ENCODE results near the gene YPEL1. TPM values are rescaled to one million over a fixed set of nuclear protein-coding genes. Genes with fewer than 3 reads are reported as not detected.
"Not testable (repeated sequence)": the region's sequence is repeated elsewhere in the genome, so short reads cannot be mapped to it uniquely, and the experiment has no call there.

Gene YPEL1
- total RNA-seq, 1 experiment from 2014 or later, result 0.80 TPM

DNA sequence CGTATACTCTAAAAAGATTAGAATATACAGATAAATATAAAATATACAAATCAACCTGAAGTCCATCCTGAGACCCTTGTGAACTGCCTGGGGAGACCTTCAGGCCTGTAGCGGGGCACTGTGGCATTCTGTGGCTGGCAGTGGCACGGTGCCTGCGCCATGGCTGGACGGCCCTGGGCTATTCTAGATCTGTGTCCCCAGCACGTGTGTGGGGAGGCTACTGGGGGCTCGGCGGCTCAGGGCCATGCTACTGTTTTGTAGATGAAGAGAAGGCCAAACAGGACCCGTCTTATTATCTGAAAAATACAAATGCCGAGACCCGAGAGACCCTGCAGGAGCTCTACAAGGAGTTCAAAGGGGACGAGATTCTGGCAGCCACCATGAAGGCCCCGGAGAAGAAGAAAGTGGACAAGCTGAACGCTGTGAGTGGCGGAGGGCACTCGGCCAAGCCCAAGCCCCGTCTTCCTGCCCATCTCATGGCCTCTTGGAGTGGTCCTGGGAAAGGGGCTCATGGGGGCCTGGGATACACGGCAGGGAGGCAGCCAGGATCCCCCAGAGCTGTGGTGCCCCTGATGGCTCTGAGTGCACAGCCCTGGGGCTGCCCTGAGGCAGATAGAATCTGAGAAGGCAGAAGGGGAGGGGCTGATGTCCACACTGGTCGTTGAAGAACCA is 51.0 kb downstream of the YPEL1 start:
- no peak for DNase-seq (ENCODE audit: low read depth)

DNA sequence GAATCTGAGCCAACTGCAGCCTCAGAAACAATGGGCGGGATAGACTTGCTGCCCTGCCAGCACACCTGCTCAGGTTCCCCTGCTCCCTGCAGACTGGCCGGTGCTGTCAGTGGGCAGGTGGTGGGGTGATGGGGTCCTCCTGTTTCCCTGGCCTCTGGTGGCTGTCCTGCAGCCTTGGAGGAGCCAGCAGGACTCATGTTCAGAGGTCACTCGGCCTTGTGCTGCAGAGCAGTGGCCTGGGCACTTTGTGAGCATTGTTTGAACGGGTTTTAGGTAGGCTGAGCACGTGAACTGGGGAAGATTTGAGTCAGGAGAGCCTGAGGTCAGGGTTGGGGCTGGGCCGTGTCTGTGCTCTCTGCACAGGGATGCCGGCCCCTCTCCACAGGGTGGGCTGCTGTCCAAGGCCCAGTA is 52.2 kb downstream of the YPEL1 start:
- no peak for DNase-seq (ENCODE audit: low read depth)

DNA sequence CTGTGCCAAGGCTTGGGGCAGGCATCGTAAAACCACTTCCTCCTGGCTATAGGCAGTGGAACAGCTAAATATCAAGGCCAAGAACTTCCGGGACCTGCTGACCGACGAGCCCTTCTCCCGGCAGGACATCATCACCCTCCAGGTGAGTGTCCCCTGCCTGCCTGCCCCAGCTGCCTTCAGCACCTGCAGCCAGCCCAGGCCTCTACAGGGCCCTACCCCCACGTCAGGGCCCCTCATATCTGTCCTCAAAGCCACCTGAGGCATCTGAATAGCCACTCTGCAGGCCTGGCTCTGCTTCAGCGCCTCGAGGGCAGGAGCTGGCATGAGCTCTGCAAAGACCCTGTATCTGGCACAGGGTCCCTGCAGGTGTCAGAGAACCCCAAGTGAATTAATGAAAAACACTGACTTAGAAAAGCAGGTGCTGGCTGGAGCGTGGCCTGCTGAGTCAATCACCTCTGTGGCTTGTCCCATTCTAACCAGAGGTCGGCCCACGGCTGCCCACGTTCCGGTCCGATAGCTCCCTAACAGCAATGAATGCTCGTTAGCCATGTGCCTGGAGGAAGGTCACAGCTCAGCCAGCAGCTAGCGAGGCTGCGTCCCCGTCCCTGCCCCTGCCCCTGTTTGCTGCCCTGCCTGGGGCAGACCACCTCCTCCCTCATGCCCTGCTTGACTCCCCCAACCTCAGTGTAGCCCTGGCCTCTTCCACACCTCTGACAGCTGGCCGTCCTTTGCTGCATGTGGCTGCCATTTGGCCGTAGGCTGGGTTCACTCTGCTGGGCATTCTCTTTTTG is 53.0 kb downstream of the YPEL1 start:
- DNase-seq (ENCODE audit: low read depth), result no peak

DNA sequence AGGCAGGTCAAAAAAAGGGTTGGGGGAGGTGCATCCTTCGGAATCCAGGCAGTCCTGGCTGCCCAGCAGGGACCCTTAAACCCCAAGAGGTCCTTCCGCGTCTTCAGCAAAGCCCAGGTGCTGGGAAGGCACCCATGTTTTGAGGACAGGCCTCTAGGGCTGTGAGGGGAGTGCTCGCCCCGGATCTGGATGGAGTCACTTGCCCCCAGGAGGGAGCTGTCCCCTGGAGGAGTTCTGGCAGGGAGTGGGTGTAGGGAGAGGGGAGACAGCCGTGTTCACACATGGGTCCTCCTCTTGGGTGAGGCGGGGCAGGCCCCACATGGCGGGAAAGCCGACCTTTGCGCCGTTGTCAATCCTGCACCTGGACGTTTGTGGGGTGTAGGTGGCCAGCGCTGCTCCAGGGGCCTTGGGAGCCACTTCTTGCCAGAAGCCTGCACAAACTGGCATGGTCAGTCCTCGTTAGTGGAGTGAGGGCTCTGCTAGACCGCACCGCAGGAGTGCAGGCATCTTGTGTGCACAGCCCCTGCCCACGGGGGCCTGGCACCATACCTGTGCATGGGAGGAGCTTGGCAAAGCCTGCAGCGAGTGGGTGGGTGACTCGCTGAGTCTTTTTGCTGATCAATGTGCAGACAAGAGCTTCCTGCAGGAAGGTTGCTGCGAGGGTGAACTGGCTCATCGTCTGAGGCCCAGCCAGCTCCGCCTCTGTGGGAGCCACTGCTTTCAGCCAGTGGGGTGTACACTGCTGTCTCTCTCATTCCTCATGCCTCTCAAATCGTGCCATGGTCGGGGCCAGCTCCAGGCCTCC is 53.8 kb downstream of the YPEL1 start:
- DNase-seq (ENCODE audit: low read depth), result no peak

- DNase-seq (ENCODE audit: low read depth), result no peak
These were observed 54.6 kb downstream of the YPEL1 start for GRCh38 chr22:21680830-21681565.

- DNase-seq (ENCODE audit: low read depth), result no peak
These were observed 56.2 kb downstream of the YPEL1 start for GRCh38 chr22:21679383-21679782.

GRCh38 chr22:21678842-21679241 is 56.8 kb downstream of the YPEL1 start:
- DNase-seq (ENCODE audit: low read depth), result not testable (repeated sequence)

GRCh38 chr22:21677606-21678443 is 57.8 kb downstream of the YPEL1 start:
- no peak for DNase-seq (ENCODE audit: low read depth)

GRCh38 chr22:21674638-21675245 is 60.9 kb downstream of the YPEL1 start:
- no peak for DNase-seq (ENCODE audit: low read depth)

GRCh38 chr22:21673534-21674321 is 61.9 kb downstream of the YPEL1 start:
- no peak for DNase-seq (ENCODE audit: low read depth)

DNA sequence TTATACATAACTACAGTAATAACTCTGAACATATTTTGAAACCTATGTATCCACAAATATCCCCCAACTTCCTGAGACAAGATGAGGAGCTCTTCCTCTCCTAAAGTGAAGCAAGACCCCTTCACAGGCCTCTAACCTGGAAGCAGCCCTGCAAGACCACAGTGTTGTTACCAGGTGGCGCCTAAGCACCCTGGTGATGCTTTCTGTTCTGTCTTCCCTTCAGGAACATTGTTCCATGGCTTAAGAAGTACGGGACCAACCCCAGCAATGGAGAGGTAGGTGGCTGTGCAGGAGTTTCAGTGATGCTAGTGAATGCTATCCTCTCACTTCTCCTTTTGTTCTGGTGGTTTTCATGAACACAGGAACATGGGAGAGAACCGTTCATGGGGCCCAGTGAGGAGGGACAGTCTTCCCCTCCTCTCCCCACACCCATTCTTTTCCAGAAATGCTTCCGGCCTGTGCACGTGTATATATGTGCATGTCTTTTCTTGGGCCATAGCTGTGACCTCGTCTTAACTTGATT is 63.4 kb downstream of the YPEL1 start:
- DNase-seq (ENCODE audit: low read depth), result no peak

DNA sequence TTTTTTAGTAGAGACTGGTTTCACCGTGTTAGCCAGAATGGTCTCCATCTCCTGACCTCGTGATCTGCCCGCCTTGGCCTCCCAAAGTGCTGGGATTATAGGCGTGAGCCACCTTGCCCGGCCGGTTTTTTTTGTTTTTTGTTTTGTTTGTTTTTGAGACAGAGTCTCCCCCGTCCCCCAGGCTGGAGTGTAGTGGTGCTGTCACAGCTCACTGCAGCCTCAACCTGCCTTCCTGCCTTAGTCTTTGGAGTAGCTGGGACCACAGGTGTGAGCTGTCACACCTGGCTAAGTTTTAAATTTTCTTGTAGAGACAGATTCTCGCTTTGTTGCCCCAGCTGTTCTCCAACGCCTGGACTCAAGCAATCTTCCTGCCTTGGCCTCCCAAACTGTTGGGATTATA is 66.6 kb downstream of the YPEL1 start:
- no peak for DNase-seq (ENCODE audit: low read depth)

GRCh38 chr22:21666786-21667185 is 68.8 kb downstream of the YPEL1 start:
- DNase-seq (ENCODE audit: low read depth), result no peak

GRCh38 chr22:21665047-21665851 is 70.3 kb downstream of the YPEL1 start:
- DNase-seq (ENCODE audit: low read depth), result no peak

DNA sequence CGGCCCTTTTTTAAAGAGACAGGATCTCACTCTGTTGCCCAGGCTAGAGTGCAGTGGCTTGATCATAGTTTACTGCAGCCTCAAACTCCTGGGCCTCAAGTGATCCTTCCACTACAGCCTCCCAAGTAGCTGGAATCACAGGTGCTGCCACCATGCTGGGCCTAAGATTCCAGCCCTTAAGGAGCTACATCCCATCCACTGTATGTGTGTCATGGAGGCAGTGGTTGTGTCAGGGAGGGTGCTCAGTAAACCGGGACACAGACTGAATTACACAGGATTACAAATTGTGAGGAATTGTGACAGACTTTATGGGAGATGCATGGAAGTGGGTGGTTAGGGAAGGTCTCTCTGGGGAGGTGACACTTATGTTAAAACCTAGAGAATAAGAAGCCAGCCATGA is 71.9 kb downstream of the YPEL1 start:
- DNase-seq (ENCODE audit: low read depth), result no peak

DNA sequence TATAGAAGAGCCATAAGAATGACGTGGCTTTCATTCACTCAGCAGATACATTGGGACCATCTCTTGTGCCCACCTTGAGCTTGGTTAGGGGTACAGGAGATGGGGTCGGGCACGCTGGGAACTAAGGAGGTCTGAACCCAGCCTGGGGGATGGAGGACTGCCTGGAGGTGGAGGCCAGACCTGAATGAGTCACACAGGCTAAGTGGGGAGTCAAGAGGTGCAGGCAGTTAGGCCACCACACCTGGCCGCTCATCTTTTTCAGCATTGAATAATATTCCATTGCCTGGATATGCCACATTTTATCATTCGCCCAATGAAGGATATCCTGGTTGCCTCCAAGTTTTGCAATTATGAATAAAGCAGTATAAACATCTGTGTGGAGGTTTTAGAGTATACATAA is 73.6 kb downstream of the YPEL1 start:
- DNase-seq (ENCODE audit: low read depth), result no peak

DNA sequence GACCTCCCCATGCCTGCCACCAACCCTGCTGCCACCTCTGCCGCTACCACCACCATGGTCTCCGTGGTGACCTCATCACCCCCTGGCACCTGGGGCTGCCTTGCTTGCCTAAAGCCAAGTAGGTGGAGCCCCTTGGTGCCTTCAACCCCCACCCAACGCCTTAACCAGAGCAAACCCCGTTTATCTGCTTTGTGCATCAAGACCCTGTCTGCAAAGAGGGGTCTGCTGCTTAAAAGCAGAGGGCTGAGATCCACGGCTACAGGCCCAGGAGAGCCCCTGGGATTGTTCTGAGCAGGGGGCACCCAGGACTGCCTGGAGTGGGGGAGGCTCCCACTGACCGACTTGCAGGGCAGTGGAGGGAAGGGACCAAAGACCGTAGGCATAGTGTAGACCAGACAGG is 74.7 kb downstream of the YPEL1 start:
- DNase-seq (ENCODE audit: low read depth), result no peak

DNA sequence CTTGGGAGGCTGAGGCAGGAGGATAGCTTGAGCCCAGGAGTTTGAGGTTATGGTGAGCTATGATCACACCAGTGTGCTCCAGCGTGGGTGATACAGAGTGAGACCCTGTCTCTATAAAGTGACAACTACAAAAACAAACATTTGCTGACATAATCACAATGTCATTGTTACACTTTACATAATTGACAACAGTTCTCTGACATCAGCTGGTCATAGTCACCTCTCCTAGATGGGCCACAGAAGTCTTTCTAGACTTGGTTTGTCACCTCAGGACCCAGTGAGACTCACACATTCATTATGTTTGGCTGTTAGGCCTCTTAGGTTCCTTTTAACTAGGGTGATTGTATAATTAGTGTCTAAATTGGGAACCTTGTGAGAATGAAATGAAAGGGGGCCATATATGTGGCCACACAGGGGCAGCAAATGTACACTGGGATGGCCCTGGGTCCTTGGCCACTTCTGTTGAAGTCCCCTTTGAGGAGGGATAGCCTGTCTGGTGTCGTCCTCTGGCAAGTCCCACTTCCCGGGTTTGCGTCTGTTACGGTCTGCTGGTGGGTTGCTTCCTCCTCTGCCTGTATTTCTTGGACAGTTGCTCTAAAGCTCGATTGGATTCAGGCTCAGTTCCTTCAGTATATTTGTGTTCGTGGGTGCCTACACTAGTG is 75.6 kb downstream of the YPEL1 start:
- no peak for DNase-seq (ENCODE audit: low read depth)

Measured in LHCN-M2 (cell line).